HG03196 (cell line): ENCODE measurements around the gene RARRES1.

ENCODE experiments used
- ATAC-seq: cut with Tn5 transposase; IDR thresholded peaks from one replicate; pipeline ENCODE4 v1.9.1; 2021; ENCODE audit not compliant: unreplicated experiment

RARRES1 gene

GRCh38 chr3:158731938-158732855 lies at the start of gene RARRES1:
TSS of gene RARRES1 (minus strand) at chr3:158732457. CDS start at chr3:158732415, 42 bp downstream.
- ATAC-seq: peak; percentile 81

GRCh38 chr3:158781849-158782248 lies 49.6 kb upstream of the RARRES1 start:
- ATAC-seq: no peak

- ATAC-seq: no peak
Measured at GRCh38 chr3:158781191-158781590, 48.9 kb upstream of the RARRES1 start.

- no peak for ATAC-seq
Measured at GRCh38 chr3:158780766-158781165, 48.5 kb upstream of the RARRES1 start.

- ATAC-seq: no peak
Measured at GRCh38 chr3:158777161-158777873, 45.1 kb upstream of the RARRES1 start.

GRCh38 chr3:158776531-158776930 lies 44.3 kb upstream of the RARRES1 start:
- no peak for ATAC-seq

GRCh38 chr3:158775426-158776410 lies 43.5 kb upstream of the RARRES1 start:
- no peak for ATAC-seq

- ATAC-seq: no peak
Measured at GRCh38 chr3:158774965-158775364, 42.7 kb upstream of the RARRES1 start.

- ATAC-seq: no peak
Measured at GRCh38 chr3:158773845-158774830, 41.9 kb upstream of the RARRES1 start.

- ATAC-seq: no peak
Measured at GRCh38 chr3:158773166-158773565, 40.9 kb upstream of the RARRES1 start.

- no peak for ATAC-seq
Measured at GRCh38 chr3:158771982-158772381, 39.7 kb upstream of the RARRES1 start.

- ATAC-seq: no peak
Measured at GRCh38 chr3:158771577-158771976, 39.3 kb upstream of the RARRES1 start.

GRCh38 chr3:158770741-158771350 lies 38.6 kb upstream of the RARRES1 start:
- no peak for ATAC-seq

GRCh38 chr3:158769952-158770740 lies 37.9 kb upstream of the RARRES1 start:
- no peak for ATAC-seq

GRCh38 chr3:158769549-158769948 lies 37.3 kb upstream of the RARRES1 start:
- no peak for ATAC-seq

- no peak for ATAC-seq
Measured at GRCh38 chr3:158768881-158769543, 36.8 kb upstream of the RARRES1 start.

- no peak for ATAC-seq
Measured at GRCh38 chr3:158768361-158768787, 36.1 kb upstream of the RARRES1 start.

GRCh38 chr3:158766364-158766763 lies 34.1 kb upstream of the RARRES1 start:
- ATAC-seq: no peak
